HG02884 (cell line): ENCODE measurements around the gene OR5D14.

Experiments used
- ATAC-seq: cut with Tn5 transposase; IDR thresholded peaks from one replicate; pipeline ENCODE4 v1.9.1; 2021; ENCODE audit warnings: mild to moderate bottlenecking, moderate library complexity; ENCODE audit not compliant: unreplicated experiment

Gene OR5D14

DNA sequence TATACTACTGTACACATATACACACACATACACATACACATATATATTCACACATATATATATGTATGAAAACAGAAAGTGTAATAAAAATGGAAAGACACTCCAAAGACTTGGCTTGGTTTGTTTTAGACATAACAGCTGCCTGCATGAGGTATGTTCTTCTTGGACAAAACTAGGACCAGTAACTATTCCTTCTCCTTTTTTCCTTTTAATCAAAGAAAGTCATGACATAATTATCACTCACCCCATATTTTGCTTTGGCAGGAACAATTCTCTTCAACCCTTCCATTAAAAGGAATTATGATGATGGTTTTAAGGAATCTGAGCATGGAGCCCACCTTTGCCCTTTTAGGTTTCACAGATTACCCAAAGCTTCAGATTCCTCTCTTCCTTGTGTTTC lies at the start of gene OR5D14:
Gene OR5D14 (plus strand): TSS at position 301 of the 400 bp plus-strand sequence. CDS start 0 bp downstream, at position 301.
- ATAC-seq = no peak

GRCh38 chr11:55773138-55773537 lies 22.2 kb upstream of the OR5D14 start, which contains the start of gene OR5D13:
OR5D13 (plus strand) TSS chr11:55773438; CDS start chr11:55773438, 0 bp downstream.
- no peak for ATAC-seq

DNA sequence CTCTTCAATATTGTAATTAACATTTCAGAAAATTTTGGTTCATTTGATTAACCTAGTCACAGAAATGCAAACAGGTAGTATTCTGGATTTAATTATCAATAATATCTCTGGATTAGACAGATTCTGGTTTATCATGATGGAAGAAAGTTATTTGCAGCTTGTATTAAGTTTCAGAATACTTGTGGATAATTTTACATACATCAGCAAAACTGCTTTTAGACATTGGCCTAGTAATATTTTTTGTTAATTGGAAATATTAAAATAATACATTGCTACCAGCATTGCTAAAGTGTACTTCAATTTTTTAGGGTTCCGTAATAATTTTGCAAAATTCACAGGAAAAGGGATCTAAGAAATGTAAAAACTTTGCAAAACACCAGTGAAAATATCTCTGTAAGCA lies 3.8 kb upstream of the OR5D14 start:
- no peak for ATAC-seq

DNA sequence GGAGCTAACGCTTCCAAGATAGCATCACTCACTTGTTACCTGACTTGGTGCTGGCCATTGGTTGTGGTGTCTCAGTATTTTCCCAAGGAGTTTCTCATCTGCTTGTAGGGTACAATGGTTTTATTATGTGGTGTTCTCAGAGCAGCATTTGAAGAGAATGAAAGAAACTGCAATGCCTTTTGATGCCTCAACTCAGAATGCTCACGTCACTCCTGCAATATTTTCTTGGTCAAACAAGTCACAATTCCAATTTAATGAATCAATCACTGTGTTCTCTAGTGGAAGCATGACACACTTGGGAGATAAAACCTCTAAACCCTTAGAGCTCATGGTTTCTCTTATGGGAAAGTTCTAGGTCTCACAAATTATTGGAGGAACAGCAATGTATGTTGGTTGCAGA lies 2.0 kb upstream of the OR5D14 start:
- no peak for ATAC-seq

DNA sequence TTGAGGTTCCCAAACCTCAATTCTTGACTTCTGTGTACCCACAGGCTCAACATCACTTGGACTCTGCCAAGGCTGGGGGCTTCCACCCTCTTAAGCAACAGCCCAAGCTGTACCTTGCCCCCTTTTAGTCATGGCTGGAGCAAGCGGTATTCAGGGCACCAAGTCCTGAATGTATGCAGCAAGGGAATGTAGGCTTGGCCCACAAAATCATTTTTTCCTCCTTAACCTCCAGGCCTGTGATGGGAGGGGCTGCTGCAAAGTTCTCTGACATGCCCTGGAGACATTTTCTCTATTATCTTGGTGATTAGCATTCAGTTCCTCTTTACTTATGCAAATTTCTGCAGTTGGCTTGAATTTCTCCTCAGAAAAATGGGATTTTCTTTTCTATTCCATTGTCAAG lies 10.9 kb downstream of the OR5D14 start:
- no peak for ATAC-seq

- ATAC-seq = no peak
Observed at GRCh38 chr11:55811067-55811466, 15.7 kb downstream of the OR5D14 start, which contains the start of gene OR5L1. OR5L1 (plus strand) TSS chr11:55811367; CDS start chr11:55811467, 100 bp downstream.

DNA sequence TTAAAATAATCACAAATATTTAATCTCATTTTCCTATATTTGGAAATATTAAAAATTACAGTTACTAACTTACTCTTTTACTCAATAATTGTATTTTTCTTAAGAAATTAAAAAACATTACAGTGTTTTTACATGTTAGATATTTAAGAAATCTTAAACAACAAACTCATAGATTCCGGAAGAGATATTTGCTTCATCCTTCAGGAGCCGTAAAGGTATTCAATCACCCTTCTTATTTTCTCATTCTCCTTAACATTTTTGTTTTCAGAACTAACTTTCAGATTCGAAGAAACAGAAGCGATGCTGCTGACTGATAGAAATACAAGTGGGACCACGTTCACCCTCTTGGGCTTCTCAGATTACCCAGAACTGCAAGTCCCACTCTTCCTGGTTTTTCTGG lies 24.0 kb downstream of the OR5D14 start, which contains the start of gene OR5D18:
Gene OR5D18 (plus strand): TSS at position 301 of the 400 bp plus-strand sequence. CDS start 0 bp downstream, at position 301.
- ATAC-seq = no peak

GRCh38 chr11:55826919-55827318 lies 31.6 kb downstream of the OR5D14 start, which contains the start of gene OR5L2:
OR5L2 (plus strand) TSS chr11:55827219; CDS start chr11:55827219, 0 bp downstream.
- no peak for ATAC-seq

DNA sequence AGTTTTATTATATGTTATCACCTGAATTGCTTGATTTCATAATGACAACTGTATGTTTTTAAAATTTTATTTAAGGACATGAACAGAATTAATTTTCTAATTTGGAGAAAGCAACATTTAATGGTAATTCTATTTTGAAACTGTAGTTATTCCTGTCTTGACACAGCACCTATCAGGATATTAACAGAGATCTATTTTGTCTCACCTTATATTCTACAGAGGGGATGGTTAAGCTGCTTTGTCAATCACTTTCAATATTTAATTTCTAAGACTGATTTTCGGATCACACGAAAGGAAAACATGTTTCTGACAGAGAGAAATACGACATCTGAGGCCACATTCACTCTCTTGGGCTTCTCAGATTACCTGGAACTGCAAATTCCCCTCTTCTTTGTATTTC lies 43.1 kb downstream of the OR5D14 start, which contains the start of gene OR5D16:
Gene OR5D16 (plus strand): TSS at position 301 of the 400 bp plus-strand sequence. CDS start 0 bp downstream, at position 301.
- no peak for ATAC-seq
